GM12878 (cell line): ENCODE results near the gene TPT1. TPM values are rescaled to one million over a fixed set of nuclear protein-coding genes. Genes with fewer than 3 reads are reported as not detected.
A peak's percentile ranks its signal among the peaks of the same experiment; 100 is the strongest.

ENCODE experiments used
- ATAC-seq: fragments of 200-7000 bp; cut with Tn5 transposase; 3 replicates; pipeline ENCODE4 v1.9.1; 2020; ENCODE audit warnings: mild to moderate bottlenecking, moderate library complexity
- BruUV-seq: library from RNA; stranded (reverse); fragments of 400-500 nt; replicated peaks from 2 replicates; lab custom pipeline; 2021; lab: Mats Ljungman, UMichigan
- CTCF ChIA-PET: fragments of 300-600 bp; sonication (Branson Sonifier 250); formaldehyde crosslinking; extraction: SDS; loops from one replicate; lab custom pipeline; 2021; ENCODE audit warnings: inconsistent platforms; lab: Yijun Ruan, JAX
- POLR2A ChIA-PET: fragments of 350-600 bp; formaldehyde crosslinking; extraction: SDS; loops from one replicate; lab custom pipeline; 2021; ENCODE audit warnings: inconsistent platforms; lab: Charles Lee
- RAD21 ChIA-PET: fragments of 300-600 bp; sonication (Branson Sonifier 250); formaldehyde crosslinking; loops from one replicate; lab custom pipeline; 2023; ENCODE audit warnings: antibody characterized with exemption; ENCODE audit not compliant: unreplicated experiment; lab: Charles Lee
- SMC1A ChIA-PET: fragments of 300-600 bp; sonication (Branson Sonifier 250); formaldehyde crosslinking; loops from one replicate; lab custom pipeline; 2023; ENCODE audit not compliant: unreplicated experiment, uncharacterized antibody; lab: Charles Lee
- DNase-seq: peaks from one replicate; pipeline ENCODE4 v3.0.0-alpha.2; 2011; ENCODE audit warnings: low read depth, low spot score
- FAIRE-seq: peaks from 3 replicates; lab custom pipeline; 2011; peaks lifted over from hg19 to GRCh38; lab: Jason Lieb, UNC
- H2AFZ ChIP-seq: 2 replicates; pipeline ENCODE4 v1.6.0; 2011; ENCODE audit warnings: low read depth, low read length, control low read depth; ENCODE audit not compliant: control insufficient read depth
- H3K27ac ChIP-seq: 2 replicates; pipeline ENCODE4 v1.5.1; 2011; ENCODE audit warnings: control low read depth; ENCODE audit not compliant: control insufficient read depth, insufficient read depth
- H3K27me3 ChIP-seq, 2 experiments: replicated peaks in 1 of 2; 2 replicates each; pipeline versions ENCODE4 v1.6.0 to v1.6.1; 2011; ENCODE audit warnings: low read length in 1 of 2; ENCODE audit not compliant: control insufficient read depth in 2 of 2, insufficient read depth in 2 of 2
- H3K36me3 ChIP-seq, 2 experiments: 2 replicates each; pipeline ENCODE4 v1.5.1; 2011; ENCODE audit warnings: low read length in 1 of 2; ENCODE audit not compliant: control insufficient read depth in 2 of 2, insufficient read depth in 2 of 2
- H3K4me1 ChIP-seq: 2 replicates; pipeline ENCODE4 v1.6.1; 2011; ENCODE audit warnings: mild to moderate bottlenecking, low read length, moderate library complexity, mixed read lengths; ENCODE audit not compliant: control insufficient read depth, insufficient read depth
- H3K4me2 ChIP-seq: 2 replicates; pipeline ENCODE4 v1.6.0; 2011; ENCODE audit warnings: control low read depth; ENCODE audit not compliant: control insufficient read depth, insufficient read depth
- H3K4me3 ChIP-seq: fragments of 200-600 bp; sonication (generic); 2 replicates; pipeline ENCODE4 v1.5.1; 2016
- H3K79me2 ChIP-seq: 2 replicates; pipeline ENCODE4 v1.6.0; 2011; ENCODE audit warnings: low read length; ENCODE audit not compliant: control insufficient read depth, insufficient read depth
- H3K9ac ChIP-seq: 2 replicates; pipeline ENCODE4 v1.8.0; 2011; ENCODE audit warnings: low read length, control low read depth, mixed read lengths; ENCODE audit not compliant: control insufficient read depth, insufficient read depth
- H3K9me3 ChIP-seq: replicated peaks from 3 replicates; pipeline ENCODE4 v1.5.1; 2011; ENCODE audit warnings: mild to moderate bottlenecking, low read length; ENCODE audit not compliant: control insufficient read depth, insufficient read depth
- H4K20me1 ChIP-seq: 2 replicates; pipeline ENCODE4 v1.6.0; 2011; ENCODE audit not compliant: control insufficient read depth, insufficient read depth
- MEF2B ChIP-seq: fragments of 450-650 bp; IDR thresholded peaks from 2 replicates; pipeline ENCODE4 v1.6.1; 2018; ENCODE audit warnings: mild to moderate bottlenecking, moderate library complexity; ENCODE audit not compliant: partially characterized antibody, poor library complexity, severe bottlenecking
- MYB ChIP-seq: fragments of 150-350 bp; IDR thresholded peaks from 2 replicates; pipeline ENCODE4 v1.6.1; 2014; ENCODE audit warnings: mild to moderate bottlenecking, low read depth, low read length, borderline replicate concordance
- NKRF ChIP-seq: fragments of 450-650 bp; conservative IDR thresholded peaks from 2 replicates; pipeline ENCODE4 v1.6.1; 2017; ENCODE audit warnings: mild to moderate bottlenecking, moderate library complexity
- STAT3 ChIP-seq: IDR thresholded peaks from 2 replicates; pipeline ENCODE4 v1.6.1; 2011; ENCODE audit warnings: low read depth, low read length, improper control_type of control experiment
- SUPT20H ChIP-seq: IDR thresholded peaks from 2 replicates; pipeline ENCODE4 v1.6.1; 2011; ENCODE audit warnings: low read depth, mild to moderate bottlenecking, low read length, moderate library complexity, borderline replicate concordance; ENCODE audit not compliant: control insufficient read depth
- TAF1 ChIP-seq: IDR thresholded peaks from 2 replicates; pipeline ENCODE4 v1.6.1; 2011; ENCODE audit warnings: mild to moderate bottlenecking, low read depth, low read length, borderline replicate concordance
- TBL1XR1 ChIP-seq: IDR thresholded peaks from 2 replicates; pipeline ENCODE4 v1.6.1; 2012; ENCODE audit warnings: low read depth, low read length, improper control_type of control experiment
- ZNF24 ChIP-seq: fragments of 450-650 bp; IDR thresholded peaks from 2 replicates; pipeline ENCODE4 v1.6.1; 2017; ENCODE audit warnings: antibody characterized with exemption, mild to moderate bottlenecking
- ZNF622 ChIP-seq: fragments of 450-650 bp; IDR thresholded peaks from 2 replicates; pipeline ENCODE4 v1.6.1; 2017; ENCODE audit warnings: mild to moderate bottlenecking, inconsistent platforms
- whole genome bisulfite sequencing: methylation state at CpG from one replicate; pipeline ENCODE4 v1.1.6; 2016; ENCODE audit warnings: low lambda C conversion rate; ENCODE audit not compliant: insufficient replicate concordance, insufficient coverage; ENCODE audit errors: missing lambda C conversion rate; 5-methylcytosine and 5-hydroxymethylcytosine counted together
- in situ Hi-C: fragments of 300-500 bp; cut with MboI; formaldehyde crosslinking; loops from 9 replicates; pipeline ENCODE4 v1.14.3; 2018; ENCODE audit warnings: mixed read lengths
- intact Hi-C: fragments of 100-400 bp; cut with micrococcal nuclease; formaldehyde crosslinking; loops from one replicate; pipeline ENCODE4 v1.14.2; 2022; ENCODE audit not compliant: unreplicated experiment
- polyA plus RNA-seq, 11 experiments: library from polyadenylated mRNA; depleted of rRNA in 4 of 11; unstranded in 6 of 11; stranded (reverse) in 5 of 11; fragments of >200 nt; fragmentation: Nextera tagmentation in 4 of 11; fragmentation: Illumina TruSeq in 1 of 11; extraction: Ambion mirVana in 4 of 11; extraction: Trizol in 1 of 11; gene quantifications; 1 replicate in 1 of 11; 2 replicates in 10 of 11; pipeline versions ENCODE4 v1.2.1 to v1.2.3, GENCODE V29; 2011 to 2016; ENCODE audit warnings: inconsistent platforms in 2 of 11, missing spikeins in 2 of 11, low read depth in 1 of 11
- total RNA-seq, 4 experiments: library from RNA; depleted of rRNA in 3 of 4; stranded (reverse); fragments of >200 nt in 3 of 4; fragmentation: Illumina TruSeq in 1 of 4; extraction: Trizol in 1 of 4; gene quantifications; 2 replicates each; pipeline versions ENCODE4 v1.2.1 to v1.2.3, GENCODE V29; 2013 to 2021
- TF ChIP-seq, protein P1 (sequence below): fragments of 450-650 bp; formaldehyde crosslinking; IDR thresholded peaks from 2 replicates; pipeline ENCODE4 v1.4.0; 2022; ENCODE audit warnings: mild to moderate bottlenecking, moderate library complexity
- TF ChIP-seq, protein P2 (sequence below): IDR thresholded peaks from 2 replicates; pipeline ENCODE4 v1.6.1; 2012; ENCODE audit warnings: improper control_type of control experiment, low read depth, low read length; ENCODE audit not compliant: insufficient replicate concordance
- TF ChIP-seq, protein P3 (sequence below): fragments of 450-650 bp; IDR thresholded peaks from 2 replicates; pipeline ENCODE4 v1.6.1; 2016; ENCODE audit warnings: mild to moderate bottlenecking

The TPT1 gene
- total and polyA plus RNA-seq, 10 of the 15 experiments (the other 5 are each of a cell fraction or from before 2014, with no cell fraction given): 1,038 to 5,925 (median 2,336) TPM

DNA sequence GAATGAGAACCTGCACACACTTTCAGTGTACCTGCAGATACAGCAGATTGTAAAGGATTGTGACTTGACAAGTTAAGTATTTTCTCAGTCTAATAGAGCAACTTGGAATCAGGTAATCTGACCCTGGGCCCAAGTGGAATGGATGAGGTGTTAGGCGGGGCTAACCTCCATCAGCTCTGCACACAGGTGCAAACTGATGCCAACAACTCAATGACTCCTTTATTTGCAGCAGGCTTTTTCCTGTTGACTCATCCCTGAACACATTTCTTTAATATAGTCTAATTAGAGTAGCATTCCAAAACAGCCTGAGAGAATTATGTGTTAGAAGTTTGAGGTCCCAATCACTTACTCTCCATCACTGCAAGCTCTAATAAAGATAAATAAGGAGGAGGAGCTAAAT lies 48.8 kb downstream of the TPT1 start:
- WGBS: 100% methylated on average over 1 of the region's 1 CpG
- POLR2A ChIA-PET: no interaction called here
- RAD21 ChIA-PET: interaction anchor here (0.6 to 1.8 kb wide), 5 partner anchors 10 to 244 kb away, joined by 3 to 5 read pairs (median 3); partner anchors contain the start of gene TPT1
- H3K9ac ChIP-seq: no peak overlapping the region
- H3K79me2 ChIP-seq: no peaks in the 10 kb centered on the region
- SMC1A ChIA-PET: interaction anchor here (0.6 to 1.0 kb wide), 2 partner anchors 52 to 114 kb away, joined by 3 to 4 read pairs; no protein-coding TSS in a partner anchor
- no peaks in the 10 kb centered on the region for H3K9me3 ChIP-seq
- no peaks in the 10 kb centered on the region for H4K20me1 ChIP-seq
- no peaks in the 10 kb centered on the region for H3K27me3 ChIP-seq
- intact Hi-C loops: no loop called here
- H3K4me1 ChIP-seq: no peaks in the 10 kb centered on the region
- no peaks in the 10 kb centered on the region for H3K36me3 ChIP-seq
- DNase-seq (no peak), ATAC-seq (no peak), FAIRE-seq (no peak)
- H2AFZ ChIP-seq: no peak overlapping the region
- no peak overlapping the region for H3K27ac ChIP-seq
- BruUV-seq: TSS peak; percentile 10
- in situ Hi-C loops: no loop called here
- no peak overlapping the region for H3K4me3 ChIP-seq
- CTCF ChIA-PET: interaction anchor here (0.7 to 3.8 kb wide), 4 partner anchors 11 to 245 kb away, joined by 3 to 13 read pairs (median 8); no protein-coding TSS in a partner anchor
- no peak overlapping the region for H3K4me2 ChIP-seq
- TF ChIP-seq TAF1 (no peak), TBL1XR1 (no peak), MEF2B (no peak), ZNF24 (no peak), NKRF (no peak), ZNF622 (no peak), MYB (no peak), STAT3 (no peak), SUPT20H (no peak)
- TF ChIP-seq, protein P1, sequence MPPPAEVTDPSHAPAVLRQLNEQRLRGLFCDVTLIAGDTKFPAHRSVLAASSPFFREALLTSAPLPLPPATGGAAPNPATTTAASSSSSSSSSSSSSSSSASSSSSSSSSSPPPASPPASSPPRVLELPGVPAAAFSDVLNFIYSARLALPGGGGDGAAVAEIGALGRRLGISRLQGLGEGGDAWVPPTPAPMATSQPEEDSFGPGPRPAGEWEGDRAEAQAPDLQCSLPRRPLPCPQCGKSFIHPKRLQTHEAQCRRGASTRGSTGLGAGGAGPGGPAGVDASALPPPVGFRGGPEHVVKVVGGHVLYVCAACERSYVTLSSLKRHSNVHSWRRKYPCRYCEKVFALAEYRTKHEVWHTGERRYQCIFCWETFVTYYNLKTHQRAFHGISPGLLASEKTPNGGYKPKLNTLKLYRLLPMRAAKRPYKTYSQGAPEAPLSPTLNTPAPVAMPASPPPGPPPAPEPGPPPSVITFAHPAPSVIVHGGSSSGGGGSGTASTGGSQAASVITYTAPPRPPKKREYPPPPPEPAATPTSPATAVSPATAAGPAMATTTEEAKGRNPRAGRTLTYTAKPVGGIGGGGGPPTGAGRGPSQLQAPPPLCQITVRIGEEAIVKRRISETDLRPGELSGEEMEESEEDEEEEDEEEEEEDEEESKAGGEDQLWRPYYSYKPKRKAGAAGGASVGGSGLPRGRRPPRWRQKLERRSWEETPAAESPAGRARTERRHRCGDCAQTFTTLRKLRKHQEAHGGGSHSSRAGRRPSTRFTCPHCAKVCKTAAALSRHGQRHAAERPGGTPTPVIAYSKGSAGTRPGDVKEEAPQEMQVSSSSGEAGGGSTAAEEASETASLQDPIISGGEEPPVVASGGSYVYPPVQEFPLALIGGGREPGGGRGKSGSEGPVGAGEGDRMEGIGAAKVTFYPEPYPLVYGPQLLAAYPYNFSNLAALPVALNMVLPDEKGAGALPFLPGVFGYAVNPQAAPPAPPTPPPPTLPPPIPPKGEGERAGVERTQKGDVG (CRISPR knock-in tag): no peak
- TF ChIP-seq, protein P2, sequence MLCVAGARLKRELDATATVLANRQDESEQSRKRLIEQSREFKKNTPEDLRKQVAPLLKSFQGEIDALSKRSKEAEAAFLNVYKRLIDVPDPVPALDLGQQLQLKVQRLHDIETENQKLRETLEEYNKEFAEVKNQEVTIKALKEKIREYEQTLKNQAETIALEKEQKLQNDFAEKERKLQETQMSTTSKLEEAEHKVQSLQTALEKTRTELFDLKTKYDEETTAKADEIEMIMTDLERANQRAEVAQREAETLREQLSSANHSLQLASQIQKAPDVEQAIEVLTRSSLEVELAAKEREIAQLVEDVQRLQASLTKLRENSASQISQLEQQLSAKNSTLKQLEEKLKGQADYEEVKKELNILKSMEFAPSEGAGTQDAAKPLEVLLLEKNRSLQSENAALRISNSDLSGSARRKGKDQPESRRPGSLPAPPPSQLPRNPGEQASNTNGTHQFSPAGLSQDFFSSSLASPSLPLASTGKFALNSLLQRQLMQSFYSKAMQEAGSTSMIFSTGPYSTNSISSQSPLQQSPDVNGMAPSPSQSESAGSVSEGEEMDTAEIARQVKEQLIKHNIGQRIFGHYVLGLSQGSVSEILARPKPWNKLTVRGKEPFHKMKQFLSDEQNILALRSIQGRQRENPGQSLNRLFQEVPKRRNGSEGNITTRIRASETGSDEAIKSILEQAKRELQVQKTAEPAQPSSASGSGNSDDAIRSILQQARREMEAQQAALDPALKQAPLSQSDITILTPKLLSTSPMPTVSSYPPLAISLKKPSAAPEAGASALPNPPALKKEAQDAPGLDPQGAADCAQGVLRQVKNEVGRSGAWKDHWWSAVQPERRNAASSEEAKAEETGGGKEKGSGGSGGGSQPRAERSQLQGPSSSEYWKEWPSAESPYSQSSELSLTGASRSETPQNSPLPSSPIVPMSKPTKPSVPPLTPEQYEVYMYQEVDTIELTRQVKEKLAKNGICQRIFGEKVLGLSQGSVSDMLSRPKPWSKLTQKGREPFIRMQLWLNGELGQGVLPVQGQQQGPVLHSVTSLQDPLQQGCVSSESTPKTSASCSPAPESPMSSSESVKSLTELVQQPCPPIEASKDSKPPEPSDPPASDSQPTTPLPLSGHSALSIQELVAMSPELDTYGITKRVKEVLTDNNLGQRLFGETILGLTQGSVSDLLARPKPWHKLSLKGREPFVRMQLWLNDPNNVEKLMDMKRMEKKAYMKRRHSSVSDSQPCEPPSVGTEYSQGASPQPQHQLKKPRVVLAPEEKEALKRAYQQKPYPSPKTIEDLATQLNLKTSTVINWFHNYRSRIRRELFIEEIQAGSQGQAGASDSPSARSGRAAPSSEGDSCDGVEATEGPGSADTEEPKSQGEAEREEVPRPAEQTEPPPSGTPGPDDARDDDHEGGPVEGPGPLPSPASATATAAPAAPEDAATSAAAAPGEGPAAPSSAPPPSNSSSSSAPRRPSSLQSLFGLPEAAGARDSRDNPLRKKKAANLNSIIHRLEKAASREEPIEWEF: no peak
- TF ChIP-seq, protein P3, sequence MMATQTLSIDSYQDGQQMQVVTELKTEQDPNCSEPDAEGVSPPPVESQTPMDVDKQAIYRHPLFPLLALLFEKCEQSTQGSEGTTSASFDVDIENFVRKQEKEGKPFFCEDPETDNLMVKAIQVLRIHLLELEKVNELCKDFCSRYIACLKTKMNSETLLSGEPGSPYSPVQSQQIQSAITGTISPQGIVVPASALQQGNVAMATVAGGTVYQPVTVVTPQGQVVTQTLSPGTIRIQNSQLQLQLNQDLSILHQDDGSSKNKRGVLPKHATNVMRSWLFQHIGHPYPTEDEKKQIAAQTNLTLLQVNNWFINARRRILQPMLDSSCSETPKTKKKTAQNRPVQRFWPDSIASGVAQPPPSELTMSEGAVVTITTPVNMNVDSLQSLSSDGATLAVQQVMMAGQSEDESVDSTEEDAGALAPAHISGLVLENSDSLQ: no peak
